KOPT-K1 (cell line): ENCODE data around the gene ATP2C2.

ENCODE experiments used
- H3K27ac ChIP-seq: fragments of 200-600 bp; sonication (generic); 2 replicates; pipeline ENCODE4 v1.5.1; 2016; ENCODE audit warnings: antibody characterized with exemption, mild to moderate bottlenecking, low read depth, low read length; ENCODE audit not compliant: poor library complexity, severe bottlenecking
- H3K36me3 ChIP-seq: fragments of 200-600 bp; sonication (generic); 2 replicates; pipeline ENCODE4 v1.5.1; 2017; ENCODE audit warnings: antibody characterized with exemption, mild to moderate bottlenecking, low read length, moderate library complexity; ENCODE audit not compliant: insufficient read depth
- H3K9me3 ChIP-seq: fragments of 200-600 bp; sonication (generic); 2 replicates; pipeline ENCODE4 v1.5.1; 2017; ENCODE audit warnings: antibody characterized with exemption, low read length, mild to moderate bottlenecking; ENCODE audit not compliant: insufficient read depth, poor library complexity, severe bottlenecking

Gene ATP2C2

DNA sequence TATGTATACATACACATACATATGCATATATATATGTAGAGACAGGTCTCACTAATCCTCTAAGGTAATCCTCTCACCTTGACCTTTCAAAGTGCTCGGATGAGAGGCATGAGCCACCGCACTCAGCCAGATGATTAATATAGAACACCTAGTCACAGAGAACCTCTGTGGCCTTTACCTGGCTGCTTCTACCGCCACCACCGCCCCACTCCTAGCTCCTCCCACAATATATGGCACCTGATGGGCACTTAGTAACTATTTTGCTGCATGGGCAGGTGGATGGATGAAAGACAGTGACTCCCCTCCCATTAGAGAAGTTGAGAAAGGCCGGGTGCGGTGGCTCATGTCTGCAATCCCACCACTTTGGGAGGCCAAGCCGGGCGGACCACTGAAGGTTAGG lies 16.7 kb upstream of the ATP2C2 start:
- no peaks in the 10 kb centered on the region for H3K9me3 ChIP-seq
- H3K36me3 ChIP-seq = no peaks in the 10 kb centered on the region
- no peak overlapping the region for H3K27ac ChIP-seq

DNA sequence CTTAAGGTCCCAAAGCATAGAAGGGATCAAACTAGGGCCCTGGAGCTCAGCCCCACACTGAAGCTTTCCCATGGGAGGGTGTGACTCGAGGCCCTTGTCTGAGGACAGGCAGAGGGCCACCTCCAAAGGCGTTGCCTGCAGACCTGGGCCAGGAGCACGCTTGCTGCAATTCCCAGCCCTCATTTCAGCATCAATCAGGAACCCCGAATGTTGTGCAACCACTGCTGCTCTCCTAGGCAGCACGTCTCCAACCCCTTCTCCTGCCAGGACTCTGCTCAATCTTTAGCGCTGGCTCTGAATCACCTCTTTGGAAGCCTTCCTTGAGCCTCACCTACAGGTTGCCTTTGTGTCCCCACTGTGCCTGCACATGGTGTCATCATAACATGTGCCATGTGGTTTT lies 14.0 kb upstream of the ATP2C2 start:
- no peaks in the 10 kb centered on the region for H3K9me3 ChIP-seq
- no peak overlapping the region for H3K27ac ChIP-seq
- no peaks in the 10 kb centered on the region for H3K36me3 ChIP-seq

DNA sequence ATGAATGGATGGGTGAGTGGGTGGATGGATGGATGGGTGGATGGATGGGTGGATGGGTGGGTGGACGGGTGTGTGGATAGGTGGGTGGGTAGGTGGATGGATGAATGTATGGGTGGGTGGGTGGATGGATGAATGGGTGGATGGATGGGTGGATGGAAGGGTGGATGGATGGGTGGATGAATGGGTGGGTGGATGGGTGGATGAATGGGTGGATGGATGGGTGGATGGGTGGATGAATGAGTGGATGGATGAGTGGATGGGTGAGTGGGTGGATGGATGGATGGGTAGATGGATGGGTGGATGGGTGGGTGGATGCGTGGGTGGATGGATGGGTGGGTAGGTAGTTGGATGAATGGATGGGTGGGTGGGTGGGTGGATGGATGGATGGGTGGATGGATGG lies 13.2 kb upstream of the ATP2C2 start:
- no peaks in the 10 kb centered on the region for H3K9me3 ChIP-seq
- no peaks in the 10 kb centered on the region for H3K36me3 ChIP-seq
- no peak overlapping the region for H3K27ac ChIP-seq

DNA sequence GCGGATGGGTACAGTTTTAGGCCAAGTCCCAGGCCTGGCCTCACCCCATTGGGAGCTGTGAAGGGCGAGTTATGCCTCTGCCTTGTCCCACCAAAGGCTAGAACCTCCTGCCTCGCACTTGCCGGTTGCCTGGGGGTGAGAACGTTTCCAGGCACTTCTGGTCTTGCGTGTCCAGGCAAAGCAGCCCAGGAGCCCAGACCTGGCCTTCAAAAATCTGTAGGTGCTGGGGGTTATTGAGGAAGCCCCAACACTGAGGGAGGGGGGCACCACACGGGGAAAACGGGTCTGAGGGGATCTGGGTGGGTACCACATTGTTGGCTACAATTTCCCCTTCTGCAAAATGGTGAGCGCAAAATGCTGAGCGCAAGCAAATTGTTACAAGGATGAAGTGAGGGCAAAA lies 12.2 kb upstream of the ATP2C2 start:
- Histone ChIP-seq H3K36me3 (no peaks in the 10 kb centered on the region), H3K9me3 (no peaks in the 10 kb centered on the region), H3K27ac (no peak overlapping the region)

GRCh38 chr16:84356591-84357116 lies 11.7 kb upstream of the ATP2C2 start:
- no peak overlapping the region for H3K27ac ChIP-seq
- H3K36me3 ChIP-seq = no peaks in the 10 kb centered on the region
- no peaks in the 10 kb centered on the region for H3K9me3 ChIP-seq

DNA sequence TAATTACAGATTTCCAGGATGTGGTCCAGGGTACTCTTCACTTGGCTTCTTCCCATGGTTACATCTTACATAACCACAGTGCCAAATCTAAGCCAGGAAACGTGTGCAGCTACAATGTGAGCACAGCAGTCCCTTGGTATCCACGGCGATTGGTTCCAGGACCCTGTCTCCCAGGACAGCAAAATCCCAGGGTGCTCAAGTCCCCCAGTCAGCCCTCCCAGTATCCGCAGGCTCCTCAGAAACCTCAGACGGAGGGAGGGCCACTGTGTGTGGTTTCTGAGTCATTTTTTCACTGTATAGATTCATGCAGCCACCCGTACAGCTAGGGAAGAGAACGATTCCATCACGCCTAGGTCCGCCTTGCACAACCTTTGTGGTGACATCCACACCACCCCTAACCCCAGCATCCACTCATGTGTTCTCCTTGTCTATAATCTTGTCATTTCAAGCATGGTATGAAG lies 11.1 kb upstream of the ATP2C2 start:
- Histone ChIP-seq H3K9me3 (no peaks in the 10 kb centered on the region), H3K36me3 (no peaks in the 10 kb centered on the region), H3K27ac (no peak overlapping the region)

GRCh38 chr16:84358601-84359295 lies 9.6 kb upstream of the ATP2C2 start:
- H3K9me3 ChIP-seq = no peaks in the 10 kb centered on the region
- H3K36me3 ChIP-seq = no peaks in the 10 kb centered on the region
- H3K27ac ChIP-seq = no peak overlapping the region

DNA sequence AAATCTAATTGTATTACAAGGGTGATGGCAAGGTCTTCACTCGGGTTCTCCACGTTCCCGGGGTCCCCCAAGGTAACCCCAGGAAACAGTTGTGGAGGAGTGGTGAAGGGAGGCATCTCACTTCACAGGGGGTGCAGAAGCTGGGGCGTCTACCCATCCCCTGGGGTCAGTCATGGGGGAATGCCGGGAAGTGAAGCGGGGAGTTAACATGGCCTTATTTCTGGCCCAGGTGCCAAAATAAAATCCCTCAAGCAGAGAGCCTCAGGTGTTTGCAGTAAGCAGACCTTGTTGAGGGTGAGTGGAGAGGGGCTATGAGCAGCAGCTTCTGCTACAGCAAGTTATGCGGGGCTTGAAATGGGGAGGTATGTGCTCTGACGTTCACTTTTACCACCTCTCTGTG lies 9.0 kb upstream of the ATP2C2 start:
- H3K9me3 ChIP-seq = no peaks in the 10 kb centered on the region
- H3K36me3 ChIP-seq = no peaks in the 10 kb centered on the region
- H3K27ac ChIP-seq = no peak overlapping the region

- Histone ChIP-seq H3K27ac (no peak overlapping the region), H3K36me3 (no peaks in the 10 kb centered on the region)
Measured at GRCh38 chr16:84360170-84360569, 8.2 kb upstream of the ATP2C2 start.

GRCh38 chr16:84360748-84361147 lies 7.6 kb upstream of the ATP2C2 start:
- H3K27ac ChIP-seq = no peak overlapping the region

More at GRCh38 chr16:84360170-84360569, 8.2 kb upstream of the ATP2C2 start:
- H3K9me3 ChIP-seq = no peaks in the 10 kb centered on the region

GRCh38 chr16:84361546-84361945 lies 6.8 kb upstream of the ATP2C2 start:
- Histone ChIP-seq H3K27ac (no peak overlapping the region), H3K36me3 (no peaks in the 10 kb centered on the region), H3K9me3 (no peaks in the 10 kb centered on the region)

More at GRCh38 chr16:84360748-84361147, 7.6 kb upstream of the ATP2C2 start:
- no peaks in the 10 kb centered on the region for H3K36me3 ChIP-seq
- no peaks in the 10 kb centered on the region for H3K9me3 ChIP-seq

DNA sequence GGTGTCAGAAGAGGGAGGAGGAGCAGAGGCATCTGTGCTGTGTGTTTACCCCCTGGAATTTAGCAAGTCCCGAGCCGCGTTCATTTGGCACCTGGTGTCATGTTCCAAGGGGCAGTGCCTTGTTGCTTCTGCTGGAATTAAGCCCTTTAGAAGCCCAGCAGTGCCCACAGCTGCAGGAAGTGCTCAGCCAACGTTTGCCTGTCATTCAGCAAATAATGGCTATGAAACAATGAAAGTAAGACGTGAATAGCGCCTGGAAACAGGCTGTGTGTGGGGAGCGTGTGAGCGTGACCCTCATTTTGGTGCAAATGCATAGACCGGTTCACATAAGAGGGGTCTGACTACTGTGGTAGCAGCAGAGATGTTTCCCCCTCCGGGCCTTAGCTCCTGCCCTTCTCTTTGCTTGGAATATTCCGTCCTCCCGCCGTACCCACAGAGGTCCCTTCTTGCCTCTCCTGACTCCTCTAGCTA lies 5.8 kb upstream of the ATP2C2 start:
- H3K36me3 ChIP-seq = no peaks in the 10 kb centered on the region
- H3K27ac ChIP-seq = no peak overlapping the region
- no peaks in the 10 kb centered on the region for H3K9me3 ChIP-seq

- Histone ChIP-seq H3K27ac (no peak overlapping the region), H3K9me3 (no peaks in the 10 kb centered on the region), H3K36me3 (no peaks in the 10 kb centered on the region)
Measured at GRCh38 chr16:84366208-84366607, 2.1 kb upstream of the ATP2C2 start.

DNA sequence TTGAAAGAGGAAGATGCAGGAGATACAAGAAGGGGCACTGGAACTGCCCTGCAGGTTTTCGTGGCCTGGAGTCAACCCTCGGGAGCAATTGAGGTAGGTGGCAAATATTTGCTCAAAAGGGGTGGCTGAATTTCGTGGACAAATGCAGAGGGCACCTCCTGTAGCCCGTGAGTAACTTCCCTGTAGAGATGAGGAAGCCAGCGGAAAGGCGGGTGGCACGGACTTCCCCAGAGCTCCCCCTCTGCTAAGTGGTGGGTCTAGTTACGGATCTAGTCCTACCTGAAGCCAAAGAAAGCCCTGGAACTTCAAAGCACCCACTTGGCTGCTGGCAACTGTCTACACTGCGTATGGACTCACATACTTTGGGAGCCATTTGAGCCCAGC lies 1.0 kb upstream of the ATP2C2 start:
- Histone ChIP-seq H3K36me3 (no peaks in the 10 kb centered on the region), H3K9me3 (no peaks in the 10 kb centered on the region), H3K27ac (no peak overlapping the region)

DNA sequence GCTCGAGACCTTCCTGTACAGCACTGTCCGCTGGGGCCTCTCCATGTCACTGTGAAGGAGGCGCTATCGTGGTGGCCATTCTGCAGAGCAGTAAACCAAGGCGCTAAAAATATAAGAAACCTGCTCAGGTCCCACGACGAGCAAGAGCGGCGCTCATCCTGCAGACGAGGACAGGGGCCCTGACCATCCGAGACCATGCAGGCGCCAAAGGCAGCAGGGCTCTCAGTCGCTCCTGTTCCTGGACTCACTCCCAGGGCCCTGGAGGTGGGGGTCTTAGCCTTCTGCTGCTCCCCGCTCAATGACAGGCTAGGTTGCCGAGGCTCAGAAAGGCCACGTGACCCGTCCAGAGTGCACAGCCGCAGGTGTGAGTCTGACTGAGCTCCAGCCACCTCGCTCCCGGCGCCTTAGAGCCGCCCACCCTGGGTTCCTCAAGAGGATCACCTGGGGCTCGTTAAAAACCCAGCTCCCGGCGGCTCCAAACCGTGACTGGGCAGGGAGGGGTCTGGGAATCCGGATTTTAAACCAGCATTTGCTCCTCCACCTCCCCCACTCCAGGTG lies 509 bp upstream of the ATP2C2 start:
- no peaks in the 10 kb centered on the region for H3K36me3 ChIP-seq
- H3K27ac ChIP-seq = no peak overlapping the region
- H3K9me3 ChIP-seq = no peaks in the 10 kb centered on the region

GRCh38 chr16:84369105-84369504 lies 767 bp downstream of the ATP2C2 start:
- no peak overlapping the region for H3K27ac ChIP-seq
- no peaks in the 10 kb centered on the region for H3K9me3 ChIP-seq
- no peaks in the 10 kb centered on the region for H3K36me3 ChIP-seq
